Right ventricle myocardium inferior (tissue), 1 donor: ENCODE measurements around the gene MYO3B. TPM values are rescaled to one million over a fixed set of nuclear protein-coding genes. Genes with fewer than 3 reads are reported as not detected.
"Not testable (repeated sequence)": the region's sequence is repeated elsewhere in the genome, so short reads cannot be mapped to it uniquely, and the experiment has no call there.

Source experiments
- ATAC-seq: fragments of 200-7000 bp; cut with Tn5 transposase; one replicate; pipeline ENCODE4 v1.9.1; 2020; ENCODE audit warnings: mild to moderate bottlenecking, moderate library complexity
- DNase-seq: peaks from one replicate; pipeline ENCODE4 v3.0.0; 2021; ENCODE audit errors: missing footprints
- intact Hi-C: fragments of 100-400 bp; cut with DNase I; formaldehyde crosslinking; loops from one replicate; pipeline ENCODE4 v1.11.0; 2022
- total RNA-seq: library from RNA; stranded (reverse); fragmentation: NEBNext Ultra II Directional; extraction: Animal tissue kit (Norgen Biotek cat#: 25700); gene quantifications from one replicate; pipeline ENCODE4 v1.2.1, GENCODE V29; 2021
- donor health status: DM: no; HTN: yes; CAD: no; lungs with severe emphysema.

The MYO3B gene
- total RNA-seq, 1 donor from 2014 or later = not detected

- no peak for DNase-seq
- intact Hi-C loops = no loop called here
- peak; percentile 65 for ATAC-seq
Observed at GRCh38 chr2:170202437-170202836, 24.5 kb downstream of the MYO3B start.

- intact Hi-C loops = no loop called here
- no peak for ATAC-seq
- no peak for DNase-seq
Observed at GRCh38 chr2:170204298-170204951, 26.5 kb downstream of the MYO3B start.

- ATAC-seq (no peak), DNase-seq (no peak)
- intact Hi-C loops = no loop called here
Observed at GRCh38 chr2:170206246-170206645, 28.3 kb downstream of the MYO3B start.

GRCh38 chr2:170206805-170207407, 29.0 kb downstream of the MYO3B start:
- no peak for DNase-seq
- ATAC-seq = no peak
- intact Hi-C loops = no loop called here

- intact Hi-C loops = no loop called here
- DNase-seq = no peak
- no peak for ATAC-seq
Observed at GRCh38 chr2:170207901-170208300, 30.0 kb downstream of the MYO3B start.

- no peak for DNase-seq
- intact Hi-C loops = no loop called here
- ATAC-seq = no peak
Observed at GRCh38 chr2:170208967-170209366, 31.0 kb downstream of the MYO3B start.

- ATAC-seq (no peak), DNase-seq (no peak)
- intact Hi-C loops = no loop called here
Observed at GRCh38 chr2:170212625-170213280, 34.8 kb downstream of the MYO3B start.

- intact Hi-C loops, ATAC-seq, DNase-seq: not testable (repeated sequence)
Observed at GRCh38 chr2:170213281-170213625, 35.3 kb downstream of the MYO3B start.

- DNase-seq = no peak
- no peak for ATAC-seq
- intact Hi-C loops = no loop called here
Observed at GRCh38 chr2:170213651-170214050, 35.7 kb downstream of the MYO3B start.

GRCh38 chr2:170214309-170214948, 36.5 kb downstream of the MYO3B start:
- ATAC-seq = no peak
- DNase-seq = no peak
- intact Hi-C loops = no loop called here

GRCh38 chr2:170215021-170215420, 37.1 kb downstream of the MYO3B start:
- ATAC-seq (no peak), DNase-seq (no peak)
- intact Hi-C loops = no loop called here

- intact Hi-C loops = no loop called here
- ATAC-seq (no peak), DNase-seq (no peak)
Observed at GRCh38 chr2:170216428-170216827, 38.5 kb downstream of the MYO3B start.

GRCh38 chr2:170216981-170217380, 39.0 kb downstream of the MYO3B start:
- no peak for ATAC-seq
- no peak for DNase-seq
- intact Hi-C loops = no loop called here

GRCh38 chr2:170217778-170218251, 39.9 kb downstream of the MYO3B start:
- intact Hi-C loops = no loop called here
- ATAC-seq = peak; percentile 70
- DNase-seq = no peak

GRCh38 chr2:170218456-170218855, 40.5 kb downstream of the MYO3B start:
- ATAC-seq (no peak), DNase-seq (no peak)
- intact Hi-C loops = no loop called here

GRCh38 chr2:170218931-170219330, 41.0 kb downstream of the MYO3B start:
- no peak for DNase-seq

GRCh38 chr2:170221317-170222288, 43.7 kb downstream of the MYO3B start:
- ATAC-seq (no peak), DNase-seq (no peak)
- intact Hi-C loops = no loop called here

More at GRCh38 chr2:170218931-170219330, 41.0 kb downstream of the MYO3B start:
- intact Hi-C loops = no loop called here
- ATAC-seq = no peak

- intact Hi-C loops = no loop called here
- DNase-seq (no peak), ATAC-seq (no peak)
Observed at GRCh38 chr2:170222298-170222697, 44.4 kb downstream of the MYO3B start.

GRCh38 chr2:170222842-170223241, 44.9 kb downstream of the MYO3B start:
- no peak for ATAC-seq
- no peak for DNase-seq
- intact Hi-C loops = no loop called here
